Measurements from ENCODE around the gene TEX2. TPM values are rescaled to one million over a fixed set of nuclear protein-coding genes. Genes with fewer than 3 reads are reported as not detected.
A peak's percentile ranks its signal among the peaks of the same experiment; 100 is the strongest.

Gene TEX2
- polyA plus RNA-seq, 3 donors: 6.5 to 8.7 (median 7.8) TPM

GRCh38 chr17:64277831-64278562 is 14.9 kb upstream of the TEX2 start:
- Histone ChIP-seq H3K36me3 (replicated peaks in 1 of 2; ENCODE audit: control insufficient read depth in 1 of 2, insufficient read depth in 2 of 2, low read length in 2 of 2) (no peaks in the 10 kb centered on the region), H3K79me2 (ENCODE audit: insufficient read depth, low read length) (peaks cover 4% of the 10 kb centered on the region), H3K9ac (ENCODE audit: insufficient read depth, low read length, poor library complexity, severe bottlenecking) (no peak overlapping the region), H3K4me3 (replicated peaks in 1 of 3; ENCODE audit: low read depth in 2 of 3, low read length in 3 of 3) (no peak overlapping the region), H2AFZ (ENCODE audit: insufficient read depth, low read depth, low read length, poor library complexity, severe bottlenecking) (peak overlapping the region; percentile 54), H3K27ac (ENCODE audit: low read depth in 1 of 2, low read length in 2 of 2) (peak overlapping the region; percentile 32 to 60), H4K20me1 (ENCODE audit: insufficient read depth, low read length) (no peaks in the 10 kb centered on the region), H3K4me1 (ENCODE audit: control insufficient read depth in 1 of 2, insufficient read depth in 2 of 2, low read length in 2 of 2) (peaks cover 36 to 40% of the 10 kb centered on the region in 2 donors), H3K9me3 (replicated peaks in 1 of 2; ENCODE audit: control insufficient read depth in 1 of 2, insufficient read depth in 1 of 2, low read length in 2 of 2) (no peaks in the 10 kb centered on the region), H3K4me2 (replicated peaks; ENCODE audit: extremely low read depth, low read length, poor library complexity, severe bottlenecking) (no peak overlapping the region), H3K27me3 (ENCODE audit: control insufficient read depth in 2 of 2, insufficient read depth in 2 of 2, low read length in 2 of 2) (no peaks in the 10 kb centered on the region)
- H3K27ac Mint-ChIP-seq: peak overlapping the region in 5 of 7 donors; percentile 40 to 87 (median 76)
- H3K27me3 Mint-ChIP-seq (ENCODE audit: low read depth in 3 of 3): peaks cover 0 to 3% (median 1%) of the 10 kb centered on the region in 3 donors
- no peak overlapping the region for H3K4me3 Mint-ChIP-seq
- H3K4me1 Mint-ChIP-seq: peaks cover 42% of the 10 kb centered on the region
- DNase-seq: no peak
- no peaks in the 10 kb centered on the region for H3K36me3 Mint-ChIP-seq
- H3K9me3 Mint-ChIP-seq: no peaks in the 10 kb centered on the region
- intact Hi-C loops (cut with micrococcal nuclease): loop anchor here in 1 of 2 donors (10.0 kb wide), 1 partner anchor 243 kb away; no protein-coding TSS in a partner anchor
- 50% methylated on average over 5 of the region's 7 CpGs for WGBS (ENCODE audit: insufficient coverage)
- no peak for TF ChIP-seq CTCF (IDR thresholded peaks at IDR 0.05)

- peak overlapping the region in 1 of 7 donors; percentile 4 for H3K27ac Mint-ChIP-seq
- Histone ChIP-seq H3K4me3 (replicated peaks in 1 of 3; ENCODE audit: low read depth in 2 of 3, low read length in 3 of 3) (no peak overlapping the region), H4K20me1 (ENCODE audit: insufficient read depth, low read length) (no peaks in the 10 kb centered on the region), H3K4me1 (ENCODE audit: control insufficient read depth in 1 of 2, insufficient read depth in 2 of 2, low read length in 2 of 2) (peaks cover 36 to 40% of the 10 kb centered on the region in 2 donors), H3K79me2 (ENCODE audit: insufficient read depth, low read length) (peaks cover 4% of the 10 kb centered on the region), H3K27ac (ENCODE audit: low read depth in 1 of 2, low read length in 2 of 2) (no peak overlapping the region), H3K27me3 (ENCODE audit: control insufficient read depth in 2 of 2, insufficient read depth in 2 of 2, low read length in 2 of 2) (no peaks in the 10 kb centered on the region), H3K4me2 (replicated peaks; ENCODE audit: extremely low read depth, low read length, poor library complexity, severe bottlenecking) (no peak overlapping the region), H3K36me3 (replicated peaks in 1 of 2; ENCODE audit: control insufficient read depth in 1 of 2, insufficient read depth in 2 of 2, low read length in 2 of 2) (no peaks in the 10 kb centered on the region), H3K9me3 (replicated peaks in 1 of 2; ENCODE audit: control insufficient read depth in 1 of 2, insufficient read depth in 1 of 2, low read length in 2 of 2) (no peaks in the 10 kb centered on the region), H2AFZ (ENCODE audit: insufficient read depth, low read depth, low read length, poor library complexity, severe bottlenecking) (peak overlapping the region; percentile 54), H3K9ac (ENCODE audit: insufficient read depth, low read length, poor library complexity, severe bottlenecking) (no peak overlapping the region)
- WGBS (ENCODE audit: insufficient coverage): 63% methylated on average over 1 of the region's 11 CpGs
- no peak overlapping the region for H3K4me3 Mint-ChIP-seq
- intact Hi-C loops (cut with micrococcal nuclease): loop anchor here in 1 of 2 donors (10.0 kb wide), 1 partner anchor 242 kb away; no protein-coding TSS in a partner anchor
- H3K4me1 Mint-ChIP-seq: peaks cover 45% of the 10 kb centered on the region
- H3K36me3 Mint-ChIP-seq: no peaks in the 10 kb centered on the region
- no peak for TF ChIP-seq CTCF (IDR thresholded peaks at IDR 0.05)
- H3K27me3 Mint-ChIP-seq (ENCODE audit: low read depth in 3 of 3): peaks cover 0 to 3% (median 1%) of the 10 kb centered on the region in 3 donors
- peaks cover 0 to under 1% (median 0%) of the 10 kb centered on the region in 7 donors for H3K9me3 Mint-ChIP-seq
- DNase-seq: no peak
These were observed 14.0 kb upstream of the TEX2 start for GRCh38 chr17:64276961-64277505.

Data from CD14-positive monocyte (primary cell).